ENCODE results near the gene LIG1. TPM values are rescaled to one million over a fixed set of nuclear protein-coding genes. Genes with fewer than 3 reads are reported as not detected.
"Not testable (repeated sequence)": the region's sequence is repeated elsewhere in the genome, so short reads cannot be mapped to it uniquely, and the experiment has no call there.

Gene LIG1
- total RNA-seq, 1 donor from 2014 or later = 140 TPM

DNA sequence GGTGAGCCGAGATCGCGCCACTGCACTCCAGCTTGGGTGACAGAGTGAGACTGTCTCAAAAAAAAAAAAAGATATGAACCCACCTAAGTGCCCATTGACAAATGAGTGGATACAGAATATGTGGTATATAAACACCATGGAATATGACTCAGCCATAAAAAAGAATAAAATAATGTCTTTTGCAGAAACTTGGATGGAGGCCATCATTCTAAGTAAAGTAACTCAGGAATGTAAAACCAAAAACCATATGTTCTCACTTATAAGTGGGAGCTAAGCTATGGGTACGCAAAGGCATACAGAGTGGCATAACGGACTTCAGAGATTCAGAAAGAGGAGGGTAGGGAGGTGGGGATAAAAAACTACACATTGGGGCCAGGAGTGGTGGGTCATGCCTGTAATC is 89.0 kb downstream of the LIG1 start:
- no peak for DNase-seq (ENCODE audit: low spot score)
- Mint-ChIP-seq H3K4me3 (no peak overlapping the region), H3K4me1 (ENCODE audit: low read depth) (no peaks in the 10 kb centered on the region), H3K36me3 (ENCODE audit: low read depth) (peaks cover 3% of the 10 kb centered on the region), H3K27ac (no peak overlapping the region), H3K9me3 (no peaks in the 10 kb centered on the region), H3K27me3 (ENCODE audit: insufficient read depth) (no peaks in the 10 kb centered on the region)
- intact Hi-C loops (cut with micrococcal nuclease) = no loop called here

DNA sequence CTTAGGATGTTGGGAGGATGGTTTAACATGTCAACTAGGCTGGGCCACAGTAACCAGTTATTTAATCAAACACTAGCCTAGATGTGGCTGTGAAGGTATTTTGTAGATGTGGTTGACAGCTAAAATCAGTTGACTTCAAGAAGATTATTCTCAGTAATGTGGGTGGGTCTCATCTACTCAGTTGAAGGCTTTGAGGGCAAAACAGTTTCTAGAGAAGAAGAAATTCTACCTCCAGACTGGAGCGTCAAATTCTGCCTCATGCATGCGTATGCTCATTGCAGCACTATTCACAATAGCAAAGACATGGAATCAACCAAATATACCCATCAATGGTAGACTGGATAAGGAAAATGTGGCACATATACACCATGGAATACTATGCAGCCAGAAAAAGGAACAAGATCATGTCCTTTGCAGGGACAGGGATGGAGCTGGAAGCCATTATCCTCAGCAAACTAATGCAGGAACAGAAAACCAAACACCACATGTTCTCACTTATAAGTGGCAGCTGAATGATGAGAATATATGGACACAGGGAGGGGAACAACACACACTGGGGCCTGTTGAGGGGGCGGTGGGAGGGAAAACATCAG is 99.9 kb downstream of the LIG1 start:
- intact Hi-C loops (cut with micrococcal nuclease); H3K27ac Mint-ChIP-seq; H3K4me1 Mint-ChIP-seq (ENCODE audit: low read depth); H3K9me3 Mint-ChIP-seq; DNase-seq (ENCODE audit: low spot score); H3K4me3 Mint-ChIP-seq; H3K36me3 Mint-ChIP-seq (ENCODE audit: low read depth); H3K27me3 Mint-ChIP-seq (ENCODE audit: insufficient read depth): not testable (repeated sequence)

DNA sequence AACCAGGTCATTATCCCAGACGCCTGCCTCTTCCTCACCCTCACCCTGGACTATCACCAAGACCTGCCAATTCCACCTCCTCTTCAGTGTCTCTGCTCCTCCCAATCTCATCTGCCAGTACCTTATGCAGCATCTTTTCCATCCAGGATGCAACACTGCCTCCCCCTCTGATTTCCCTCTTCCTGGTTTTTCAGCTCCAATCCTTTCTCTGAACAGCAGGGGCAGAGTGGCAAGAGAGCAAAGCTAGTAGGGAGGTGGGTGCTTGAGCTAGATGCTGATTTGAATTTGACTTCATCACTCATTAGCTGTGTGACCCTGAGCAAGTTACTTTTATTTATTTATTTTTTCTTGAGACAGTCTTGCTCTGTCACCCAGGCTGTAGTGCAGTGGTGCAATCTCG is 100.7 kb downstream of the LIG1 start:
- no peaks in the 10 kb centered on the region for H3K4me1 Mint-ChIP-seq (ENCODE audit: low read depth)

More for the DNA sequence above, 100.7 kb downstream of the LIG1 start:
- intact Hi-C loops (cut with micrococcal nuclease) = no loop called here
- peaks cover 2% of the 10 kb centered on the region for H3K27me3 Mint-ChIP-seq (ENCODE audit: insufficient read depth)
- no peak overlapping the region for H3K27ac Mint-ChIP-seq
- H3K4me3 Mint-ChIP-seq = no peak overlapping the region
- no peaks in the 10 kb centered on the region for H3K9me3 Mint-ChIP-seq
- peaks cover 1% of the 10 kb centered on the region for H3K36me3 Mint-ChIP-seq (ENCODE audit: low read depth)
- no peak for DNase-seq (ENCODE audit: low spot score)

Other genes with a start within 250 kb of the LIG1 start
- gene BSPH1, start 178.2 kb downstream of the LIG1 start, total RNA-seq = not detected in 2 replicates
- gene ELSPBP1, start 175.7 kb downstream of the LIG1 start, total RNA-seq = not detected in 2 replicates
- gene CABP5, start 126.3 kb downstream of the LIG1 start, total RNA-seq = not detected in 2 replicates
- gene PLA2G4C, start 59.5 kb downstream of the LIG1 start, total RNA-seq = 12.2 and 12.7 TPM in 2 replicates
- 8.4 and 9.5 TPM in 2 replicates for gene ZSWIM9, start 336 bp upstream of the LIG1 start, total RNA-seq
- 117 and 130 TPM in 2 replicates for gene CARD8, start 85.6 kb upstream of the LIG1 start, total RNA-seq
- gene ZNF114, start 99.7 kb upstream of the LIG1 start, total RNA-seq = 0.37 and 0.41 TPM in 2 replicates
- gene EMP3, start 155.2 kb upstream of the LIG1 start, total RNA-seq = 249 and 253 TPM in 2 replicates
- gene TMEM143, start 193.6 kb upstream of the LIG1 start, total RNA-seq = 7.7 and 14.9 TPM in 2 replicates
- 0.61 TPM in 1 of 2 replicates, not detected in the other for gene SYNGR4, start 194.0 kb upstream of the LIG1 start, total RNA-seq
- gene KDELR1, start 221.2 kb upstream of the LIG1 start, total RNA-seq = 70.9 and 74.2 TPM in 2 replicates
- gene GRIN2D, start 223.3 kb upstream of the LIG1 start, total RNA-seq = 0.16 and 0.17 TPM in 2 replicates